ENCODE data around the gene BANF1.

The BANF1 gene

GRCh38 chr11:66042996-66043906, 40.9 kb downstream of the BANF1 start:
- Histone ChIP-seq H3K4me3 (ENCODE audit: low read depth, low read length) (no peak overlapping the region), H3K36me3 (peaks cover 50% of the 10 kb centered on the region), H3K27ac (no peak overlapping the region), H3K27me3 (ENCODE audit: insufficient read depth, low read depth, severe bottlenecking) (no peaks in the 10 kb centered on the region), H3K9me3 (ENCODE audit: severe bottlenecking) (no peaks in the 10 kb centered on the region)
- no peak for DNase-seq
- TF ChIP-seq CTCF (IDR thresholded peaks at IDR 0.05; ENCODE audit: low read depth, low read length): no peak

- no peaks in the 10 kb centered on the region for H3K27me3 ChIP-seq (ENCODE audit: insufficient read depth, low read depth, severe bottlenecking)
- peak overlapping the region; percentile 77 for H3K27ac ChIP-seq
- DNase-seq: no peak
- peaks cover 50% of the 10 kb centered on the region for H3K36me3 ChIP-seq
- H3K4me3 ChIP-seq (ENCODE audit: low read depth, low read length): no peak overlapping the region
- no peaks in the 10 kb centered on the region for H3K9me3 ChIP-seq (ENCODE audit: severe bottlenecking)
- TF ChIP-seq CTCF (IDR thresholded peaks at IDR 0.05; ENCODE audit: low read depth, low read length): no peak
Measured at GRCh38 chr11:66044757-66045156, 42.5 kb downstream of the BANF1 start.

- Histone ChIP-seq H3K4me3 (ENCODE audit: low read depth, low read length) (no peak overlapping the region), H3K27ac (peak overlapping the region; percentile 77), H3K36me3 (peaks cover 47% of the 10 kb centered on the region), H3K27me3 (ENCODE audit: insufficient read depth, low read depth, severe bottlenecking) (no peaks in the 10 kb centered on the region), H3K9me3 (ENCODE audit: severe bottlenecking) (no peaks in the 10 kb centered on the region)
- peak; percentile 89 for DNase-seq
- TF ChIP-seq CTCF (IDR thresholded peaks at IDR 0.05; ENCODE audit: low read depth, low read length): peak; percentile 95
Measured at GRCh38 chr11:66045177-66045639, 42.9 kb downstream of the BANF1 start.

- peak overlapping the region; percentile 5; the same call in 1 of the 2 replicates for H3K4me3 ChIP-seq (ENCODE audit: low read depth, low read length)
- DNase-seq: peak; percentile 94
- TF ChIP-seq CTCF (IDR thresholded peaks at IDR 0.05; ENCODE audit: low read depth, low read length): no peak
Measured at GRCh38 chr11:66046901-66047300, 44.6 kb downstream of the BANF1 start.

GRCh38 chr11:66047541-66048365, 45.5 kb downstream of the BANF1 start:
- peaks cover 28% of the 10 kb centered on the region for H3K36me3 ChIP-seq
- DNase-seq: no peak
- peak overlapping the region; percentile 53 for H3K4me3 ChIP-seq (ENCODE audit: low read depth, low read length)
- no peaks in the 10 kb centered on the region for H3K27me3 ChIP-seq (ENCODE audit: insufficient read depth, low read depth, severe bottlenecking)
- no peak for TF ChIP-seq CTCF (IDR thresholded peaks at IDR 0.05; ENCODE audit: low read depth, low read length)
- no peaks in the 10 kb centered on the region for H3K9me3 ChIP-seq (ENCODE audit: severe bottlenecking)
- H3K27ac ChIP-seq: peak overlapping the region; percentile 77

More at GRCh38 chr11:66046901-66047300, 44.6 kb downstream of the BANF1 start:
- Histone ChIP-seq H3K36me3 (peaks cover 30% of the 10 kb centered on the region), H3K27me3 (ENCODE audit: insufficient read depth, low read depth, severe bottlenecking) (no peaks in the 10 kb centered on the region), H3K27ac (peak overlapping the region; percentile 77), H3K9me3 (ENCODE audit: severe bottlenecking) (no peaks in the 10 kb centered on the region)

Data from WERI-Rb-1 (cell line).